NCI-H774 (cell line): ENCODE measurements around the gene UBAP2.

Experiments used
- DNase-seq: peaks from one replicate; lab custom pipeline; 2025; lab: John Stamatoyannopoulos, UW

The UBAP2 gene

GRCh38 chr9:33921967-33922895 is 126.5 kb downstream of the UBAP2 start:
- DNase-seq, result no peak

- DNase-seq, result no peak
These were observed 129.3 kb downstream of the UBAP2 start for GRCh38 chr9:33919276-33919897.

- no peak for DNase-seq
These were observed 131.7 kb downstream of the UBAP2 start for GRCh38 chr9:33917036-33917435.

- DNase-seq, result no peak
These were observed 133.6 kb downstream of the UBAP2 start for GRCh38 chr9:33914887-33915628.

- DNase-seq, result no peak
These were observed 135.1 kb downstream of the UBAP2 start for GRCh38 chr9:33913541-33913940.

GRCh38 chr9:33908749-33909148 is 139.9 kb downstream of the UBAP2 start:
- DNase-seq, result no peak

- DNase-seq, result no peak
These were observed 140.6 kb downstream of the UBAP2 start for GRCh38 chr9:33908114-33908513.

GRCh38 chr9:33907347-33907746 is 141.3 kb downstream of the UBAP2 start:
- DNase-seq, result no peak

GRCh38 chr9:33906769-33907168 is 141.9 kb downstream of the UBAP2 start:
- DNase-seq, result no peak

GRCh38 chr9:33905137-33905536 is 143.6 kb downstream of the UBAP2 start:
- no peak for DNase-seq

GRCh38 chr9:33903157-33903780 is 145.4 kb downstream of the UBAP2 start:
- DNase-seq, result no peak

GRCh38 chr9:33894316-33894715 is 154.4 kb downstream of the UBAP2 start:
- no peak for DNase-seq

GRCh38 chr9:33893861-33894260 is 154.8 kb downstream of the UBAP2 start:
- no peak for DNase-seq

- no peak for DNase-seq
These were observed 162.7 kb downstream of the UBAP2 start for GRCh38 chr9:33885948-33886347.

- DNase-seq, result peak; percentile 47
These were observed 163.6 kb downstream of the UBAP2 start for GRCh38 chr9:33884856-33885701.

GRCh38 chr9:33881635-33882034 is 167.1 kb downstream of the UBAP2 start:
- no peak for DNase-seq

GRCh38 chr9:33880211-33881089 is 168.2 kb downstream of the UBAP2 start:
- DNase-seq, result no peak

- no peak for DNase-seq
These were observed 169.9 kb downstream of the UBAP2 start for GRCh38 chr9:33878691-33879366.

- no peak for DNase-seq
These were observed 170.8 kb downstream of the UBAP2 start for GRCh38 chr9:33877727-33878489.
